IgD-negative memory B cell (primary cell): ENCODE data around the gene TAGLN. TPM values are rescaled to one million over a fixed set of nuclear protein-coding genes. Genes with fewer than 3 reads are reported as not detected.
"Not testable (repeated sequence)": the region's sequence is repeated elsewhere in the genome, so short reads cannot be mapped to it uniquely, and the experiment has no call there.

Source experiments
- H3K27ac Mint-ChIP-seq, 3 donors: one replicate each; pipeline ENCODE4 v1.8.0; 2020 to 2022; ENCODE audit warnings: mild to moderate bottlenecking in 3 of 3, mixed read lengths in 3 of 3, moderate library complexity in 1 of 3
- H3K27me3 Mint-ChIP-seq: one replicate; pipeline ENCODE4 v1.8.0; 2021; ENCODE audit warnings: mixed read lengths
- H3K36me3 Mint-ChIP-seq: one replicate; pipeline ENCODE4 v1.8.0; 2020; ENCODE audit warnings: mild to moderate bottlenecking, mixed read lengths
- H3K4me1 Mint-ChIP-seq, 3 donors: one replicate each; pipeline ENCODE4 v1.8.0; 2020 to 2022; ENCODE audit warnings: mixed read lengths in 3 of 3, mild to moderate bottlenecking in 1 of 3
- H3K4me3 Mint-ChIP-seq, 4 donors: one replicate each; pipeline ENCODE4 v1.8.0; 2020 to 2022; ENCODE audit warnings: mild to moderate bottlenecking in 4 of 4, mixed read lengths in 4 of 4, moderate library complexity in 3 of 4
- H3K9me3 Mint-ChIP-seq, 3 donors: one replicate each; pipeline ENCODE4 v1.8.0; 2020 to 2021; ENCODE audit warnings: mixed read lengths in 3 of 3, mild to moderate bottlenecking in 1 of 3
- polyA plus RNA-seq: library from polyadenylated mRNA; unstranded; fragments of 300-500 nt; fragmentation: Illumina TruSeq; gene quantifications from one replicate; pipeline ENCODE4 v1.2.3, GENCODE V29; 2021

TAGLN gene
- polyA plus RNA-seq, 1 donor from 2014 or later: 1.6 TPM

DNA sequence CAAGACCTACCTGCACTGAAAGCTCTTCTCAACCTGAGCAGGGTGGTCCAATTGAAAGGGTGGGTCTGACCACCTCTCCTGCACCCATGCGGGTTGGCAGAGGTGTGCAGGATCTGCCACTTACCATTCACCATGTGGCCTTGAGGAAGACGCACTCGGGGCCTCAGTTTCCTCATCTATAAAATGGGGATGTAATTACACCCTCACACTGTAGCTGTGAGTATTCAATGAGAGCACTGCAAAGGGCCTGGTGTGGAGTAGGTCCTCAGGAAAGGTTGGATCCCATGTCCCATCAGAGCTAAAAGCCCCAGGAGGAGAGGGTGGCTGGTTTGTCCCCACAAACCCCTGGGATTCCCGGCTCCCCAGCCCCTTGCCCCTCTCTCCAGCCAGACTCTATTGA lies 557 bp upstream of the TAGLN start:
- Mint-ChIP-seq H3K36me3 (peaks cover 6% of the 10 kb centered on the region), H3K9me3 (no peaks in the 10 kb centered on the region), H3K4me3 (no peak overlapping the region), H3K27ac (peak overlapping the region in 1 of 3 donors; percentile 86), H3K27me3 (no peaks in the 10 kb centered on the region), H3K4me1 (peaks cover 8 to 15% (median 12%) of the 10 kb centered on the region in 3 donors)

DNA sequence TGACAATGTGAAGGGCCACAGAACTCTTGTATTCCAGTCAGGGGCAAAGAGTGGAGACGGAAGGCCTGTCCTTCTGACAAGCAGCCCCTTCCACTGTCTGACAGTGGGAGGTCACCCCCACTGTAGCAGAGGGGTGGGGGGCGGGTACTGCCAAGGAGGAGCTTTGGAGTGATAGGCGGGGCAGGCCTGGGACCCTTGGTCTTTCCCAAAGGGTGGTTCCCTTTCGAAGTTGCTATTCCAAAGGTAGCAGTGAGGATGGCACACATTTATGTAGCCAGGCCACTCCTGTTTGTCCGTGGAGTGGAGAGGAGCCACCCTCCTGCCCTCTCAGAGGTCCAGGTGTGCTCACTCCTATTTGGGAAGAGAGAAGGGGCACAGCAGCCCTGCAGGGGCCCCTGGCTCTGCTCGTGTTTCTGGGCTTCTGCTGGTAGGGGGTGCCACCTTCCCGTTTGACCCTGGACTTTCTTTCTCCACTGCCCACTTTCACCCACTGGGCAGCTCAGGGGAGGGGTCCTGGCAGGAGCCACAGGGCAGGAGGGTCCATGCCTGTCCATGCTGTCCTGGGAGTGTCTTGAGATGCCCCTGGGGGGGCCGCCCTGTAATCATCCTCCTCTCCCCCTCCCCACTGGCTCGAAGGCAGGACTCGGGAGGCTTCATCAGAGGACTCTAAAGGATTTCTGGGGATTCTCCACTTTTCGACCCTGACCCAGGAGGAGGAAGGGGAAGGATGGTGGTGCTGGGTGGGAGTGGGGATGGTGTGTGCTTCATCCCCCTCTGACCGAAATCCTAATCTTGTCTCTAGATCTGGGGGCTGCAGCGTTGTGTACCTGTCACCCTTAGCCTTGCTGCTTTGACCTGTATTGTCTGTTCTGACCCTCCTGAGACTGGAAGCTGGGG lies 994 bp downstream of the TAGLN start:
- no peak overlapping the region for H3K4me3 Mint-ChIP-seq
- no peaks in the 10 kb centered on the region for H3K27me3 Mint-ChIP-seq
- H3K36me3 Mint-ChIP-seq: peaks cover 3% of the 10 kb centered on the region
- peak overlapping the region in 1 of 3 donors; percentile 25 for H3K27ac Mint-ChIP-seq
- H3K4me1 Mint-ChIP-seq: peaks cover 7 to 15% (median 12%) of the 10 kb centered on the region in 3 donors
- H3K9me3 Mint-ChIP-seq: no peaks in the 10 kb centered on the region

DNA sequence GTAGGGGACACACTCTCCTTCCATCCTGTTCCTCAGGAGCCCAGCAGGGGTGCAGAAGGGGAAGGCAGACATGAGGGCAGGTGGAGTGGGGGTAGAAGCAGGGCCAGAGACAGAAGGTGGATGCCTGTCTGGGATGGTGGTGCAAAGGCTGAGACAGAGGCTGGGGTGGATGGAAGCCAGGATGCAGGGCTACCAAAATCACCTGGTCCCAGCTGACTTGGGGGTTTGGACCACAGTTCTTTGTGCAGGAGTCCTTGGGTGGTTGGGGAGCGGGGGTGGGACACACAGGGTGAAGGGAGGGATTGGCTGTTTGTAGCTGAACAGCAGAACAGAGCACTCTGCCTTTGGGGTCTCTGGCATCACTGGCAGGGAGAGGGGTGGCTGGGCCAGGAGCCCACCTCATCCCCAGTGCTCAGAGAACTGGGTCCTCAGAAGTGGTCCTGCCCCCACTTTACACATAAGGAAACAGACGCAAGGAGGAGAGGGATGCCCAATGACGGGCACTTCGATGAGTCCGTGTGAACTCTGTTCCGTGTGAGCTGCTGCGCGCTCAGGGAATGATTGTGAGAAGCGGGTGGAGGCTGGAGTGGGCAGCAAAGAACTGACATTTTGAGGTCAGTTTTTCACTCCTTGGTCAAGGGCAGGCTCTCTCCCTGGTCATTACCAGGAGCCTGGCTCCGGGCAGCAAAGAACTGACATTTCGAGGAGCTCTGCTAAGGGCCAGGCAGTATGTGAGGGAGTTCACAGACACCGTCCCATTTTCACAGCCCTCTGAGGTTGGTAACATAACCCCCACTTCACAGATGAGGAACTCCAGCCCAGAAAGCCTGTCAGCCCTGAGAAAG lies 1.9 kb downstream of the TAGLN start:
- no peaks in the 10 kb centered on the region for H3K9me3 Mint-ChIP-seq
- H3K27ac Mint-ChIP-seq: peak overlapping the region in 2 of 3 donors; percentile 25 to 27
- no peaks in the 10 kb centered on the region for H3K27me3 Mint-ChIP-seq
- peaks cover 2% of the 10 kb centered on the region for H3K36me3 Mint-ChIP-seq
- peaks cover 8 to 15% (median 10%) of the 10 kb centered on the region in 3 donors for H3K4me1 Mint-ChIP-seq
- peak overlapping the region in 1 of 4 donors; percentile 5 for H3K4me3 Mint-ChIP-seq

DNA sequence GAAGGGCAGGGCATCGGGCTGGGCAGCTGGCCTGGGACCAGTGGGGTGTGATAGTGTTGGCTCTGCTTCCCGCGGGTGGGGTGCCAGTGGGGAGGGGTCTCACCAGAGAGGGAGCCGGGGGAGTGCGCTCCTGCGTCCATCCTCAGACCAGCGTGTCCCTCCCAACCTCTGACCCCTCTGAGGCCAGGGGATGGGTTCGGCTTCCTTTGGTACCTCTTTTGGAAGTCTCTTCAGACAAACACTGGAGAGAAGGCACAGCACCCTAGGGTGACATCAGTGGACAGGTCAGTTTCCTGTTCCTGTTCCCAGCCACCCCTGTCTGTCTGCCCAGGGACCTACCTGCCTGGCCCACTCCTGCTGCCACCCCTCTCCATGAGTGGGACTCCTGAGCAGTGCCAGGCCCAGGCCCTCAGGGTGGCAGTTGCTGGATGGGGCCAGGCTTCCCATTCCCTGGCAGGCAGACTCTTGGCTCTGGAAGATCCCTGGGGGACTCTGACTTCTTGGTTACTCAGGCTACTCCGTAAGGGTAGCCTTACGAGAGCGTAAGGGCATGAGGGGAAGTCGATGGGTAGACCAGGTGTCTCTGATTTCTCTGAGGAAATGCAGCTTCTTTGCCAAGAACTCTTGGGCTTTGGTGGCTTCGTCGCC lies 2.6 kb downstream of the TAGLN start:
- Mint-ChIP-seq H3K27ac (peak overlapping the region; percentile 46 to 76 (median 74)), H3K9me3 (no peaks in the 10 kb centered on the region), H3K36me3 (no peaks in the 10 kb centered on the region), H3K4me1 (peaks cover 8 to 15% (median 10%) of the 10 kb centered on the region in 3 donors), H3K4me3 (no peak overlapping the region), H3K27me3 (no peaks in the 10 kb centered on the region)

DNA sequence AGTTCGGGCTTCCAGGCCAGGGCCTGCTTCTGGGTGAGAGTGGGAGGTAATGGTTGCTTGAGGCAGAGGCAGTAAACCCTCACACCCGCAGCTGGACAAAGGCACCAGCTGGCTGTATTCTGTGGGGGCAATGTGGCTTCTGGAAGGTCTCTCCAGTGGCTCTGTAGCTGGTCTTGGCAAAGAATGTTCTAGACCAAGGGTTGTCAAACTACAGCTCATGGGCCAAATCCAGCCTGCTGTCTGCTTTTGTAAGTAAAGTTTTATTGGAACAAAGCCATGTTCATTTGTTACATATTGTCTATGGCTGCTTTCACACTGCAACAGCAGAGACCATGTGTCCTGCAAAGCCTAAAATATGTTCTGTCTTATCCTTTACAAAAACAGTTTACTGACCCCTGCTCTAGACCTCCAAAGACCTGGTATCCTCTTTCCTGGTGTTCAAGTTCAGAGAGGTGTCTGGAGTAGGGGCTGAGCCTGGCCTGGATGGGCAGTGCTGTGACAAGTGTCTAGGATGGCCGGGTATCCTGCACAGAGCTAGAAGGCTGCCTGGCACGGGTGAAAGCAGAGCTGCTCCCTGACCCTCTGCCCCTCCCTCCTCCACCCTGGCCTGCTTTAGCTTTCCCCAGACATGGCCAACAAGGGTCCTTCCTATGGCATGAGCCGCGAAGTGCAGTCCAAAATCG lies 3.4 kb downstream of the TAGLN start:
- Mint-ChIP-seq H3K4me3 (no peak overlapping the region), H3K36me3 (no peaks in the 10 kb centered on the region), H3K27me3 (no peaks in the 10 kb centered on the region), H3K9me3 (no peaks in the 10 kb centered on the region), H3K4me1 (peaks cover 6 to 11% (median 10%) of the 10 kb centered on the region in 3 donors), H3K27ac (peak overlapping the region; percentile 46 to 76 (median 74))

DNA sequence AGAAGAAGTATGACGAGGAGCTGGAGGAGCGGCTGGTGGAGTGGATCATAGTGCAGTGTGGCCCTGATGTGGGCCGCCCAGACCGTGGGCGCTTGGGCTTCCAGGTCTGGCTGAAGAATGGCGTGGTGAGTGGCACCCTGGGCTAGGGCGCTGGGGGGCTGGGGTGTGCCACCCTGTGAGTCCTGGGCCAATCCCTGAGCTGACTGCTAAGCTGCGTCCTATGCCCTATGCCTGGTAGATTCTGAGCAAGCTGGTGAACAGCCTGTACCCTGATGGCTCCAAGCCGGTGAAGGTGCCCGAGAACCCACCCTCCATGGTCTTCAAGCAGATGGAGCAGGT lies 3.9 kb downstream of the TAGLN start:
- Mint-ChIP-seq H3K9me3 (no peaks in the 10 kb centered on the region), H3K27ac (peak overlapping the region in 2 of 3 donors; percentile 13 to 74), H3K27me3 (no peaks in the 10 kb centered on the region), H3K36me3 (no peaks in the 10 kb centered on the region), H3K4me1 (peaks cover 4 to 10% (median 6%) of the 10 kb centered on the region in 3 donors), H3K4me3 (no peak overlapping the region)

DNA sequence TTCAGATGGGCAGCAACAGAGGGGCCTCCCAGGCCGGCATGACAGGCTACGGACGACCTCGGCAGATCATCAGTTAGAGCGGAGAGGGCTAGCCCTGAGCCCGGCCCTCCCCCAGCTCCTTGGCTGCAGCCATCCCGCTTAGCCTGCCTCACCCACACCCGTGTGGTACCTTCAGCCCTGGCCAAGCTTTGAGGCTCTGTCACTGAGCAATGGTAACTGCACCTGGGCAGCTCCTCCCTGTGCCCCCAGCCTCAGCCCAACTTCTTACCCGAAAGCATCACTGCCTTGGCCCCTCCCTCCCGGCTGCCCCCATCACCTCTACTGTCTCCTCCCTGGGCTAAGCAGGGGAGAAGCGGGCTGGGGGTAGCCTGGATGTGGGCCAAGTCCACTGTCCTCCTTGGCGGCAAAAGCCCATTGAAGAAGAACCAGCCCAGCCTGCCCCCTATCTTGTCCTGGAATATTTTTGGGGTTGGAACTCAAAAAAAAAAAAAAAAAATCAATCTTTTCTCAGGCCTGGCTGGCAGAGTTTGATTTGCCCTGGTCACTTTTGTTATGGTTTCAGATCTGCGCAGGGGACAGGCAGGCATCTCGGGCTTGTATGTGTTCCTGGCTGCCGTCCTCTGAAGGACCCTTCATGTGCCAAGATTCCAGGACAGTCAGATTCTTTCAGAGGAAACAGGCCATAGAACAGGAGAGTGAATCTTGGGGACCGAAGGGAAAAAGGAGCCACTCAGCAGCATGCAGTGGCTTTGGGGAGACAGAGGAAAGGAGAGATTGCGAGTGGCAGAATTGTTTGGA lies 5.3 kb downstream of the TAGLN start:
- Mint-ChIP-seq H3K9me3 (no peaks in the 10 kb centered on the region), H3K4me1 (peaks cover 0 to 7% (median 4%) of the 10 kb centered on the region in 3 donors), H3K27ac (peak overlapping the region; percentile 47 to 69 (median 52)), H3K27me3 (no peaks in the 10 kb centered on the region), H3K4me3 (peak overlapping the region in 1 of 4 donors; percentile 57), H3K36me3 (no peaks in the 10 kb centered on the region)

DNA sequence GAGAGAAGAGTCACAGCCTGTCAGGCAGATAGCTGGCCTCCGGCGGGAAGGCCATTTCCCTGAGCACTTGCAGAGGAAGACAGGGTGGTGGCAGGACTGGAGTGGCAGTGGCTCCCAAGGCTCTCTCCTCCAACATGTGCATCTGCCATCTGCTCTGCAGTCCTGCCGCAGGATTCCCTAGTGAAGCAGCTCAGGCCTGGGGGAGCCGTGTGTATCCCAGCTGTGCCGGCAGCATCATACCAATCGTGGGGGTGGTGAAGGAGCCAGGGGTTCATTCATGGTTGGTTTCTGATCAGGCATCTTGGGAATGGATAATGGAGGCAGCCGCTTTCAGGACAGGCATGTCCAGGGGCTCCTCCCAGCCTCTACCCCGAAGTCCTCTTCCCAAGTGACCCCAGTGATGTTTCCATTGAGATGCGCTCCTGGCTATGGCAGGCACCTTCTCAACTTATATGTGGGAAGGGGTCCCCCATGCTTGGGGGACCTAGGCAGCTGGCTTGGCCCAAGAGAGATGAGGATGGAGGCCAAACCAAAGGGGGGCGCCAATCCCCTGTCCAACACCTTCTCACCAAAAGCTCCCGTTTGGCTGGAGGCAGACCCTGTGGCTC lies 6.1 kb downstream of the TAGLN start:
- Mint-ChIP-seq H3K36me3 (no peaks in the 10 kb centered on the region), H3K27ac (peak overlapping the region in 2 of 3 donors; percentile 47 to 69), H3K4me3 (no peak overlapping the region), H3K9me3 (no peaks in the 10 kb centered on the region), H3K4me1 (peaks cover 0 to 7% (median 4%) of the 10 kb centered on the region in 3 donors), H3K27me3 (no peaks in the 10 kb centered on the region)

DNA sequence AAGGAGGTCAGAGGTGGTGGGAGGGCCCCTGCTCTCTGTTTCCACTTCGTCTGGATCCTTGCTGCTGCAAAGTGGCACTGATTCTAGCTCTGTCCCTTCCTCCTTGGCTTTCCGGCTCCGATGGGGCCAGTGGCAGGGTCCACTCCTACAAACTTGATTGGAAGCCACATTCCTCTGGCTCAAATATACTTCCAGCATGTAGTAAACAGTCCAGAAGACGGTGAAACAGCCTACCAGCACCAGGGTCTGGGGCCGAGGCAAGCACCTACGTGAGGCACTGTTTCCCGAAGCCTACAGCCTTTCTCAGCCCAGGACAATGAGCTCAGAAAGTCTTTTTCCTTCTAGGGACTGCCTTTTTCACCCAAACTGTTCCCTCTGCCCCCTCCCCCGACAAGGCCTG lies 6.9 kb downstream of the TAGLN start:
- not testable (repeated sequence) for H3K27me3 Mint-ChIP-seq, H3K4me1 Mint-ChIP-seq, H3K9me3 Mint-ChIP-seq, H3K4me3 Mint-ChIP-seq, H3K36me3 Mint-ChIP-seq
- H3K27ac Mint-ChIP-seq: peak overlapping the region in 1 of 3 donors; percentile 50

DNA sequence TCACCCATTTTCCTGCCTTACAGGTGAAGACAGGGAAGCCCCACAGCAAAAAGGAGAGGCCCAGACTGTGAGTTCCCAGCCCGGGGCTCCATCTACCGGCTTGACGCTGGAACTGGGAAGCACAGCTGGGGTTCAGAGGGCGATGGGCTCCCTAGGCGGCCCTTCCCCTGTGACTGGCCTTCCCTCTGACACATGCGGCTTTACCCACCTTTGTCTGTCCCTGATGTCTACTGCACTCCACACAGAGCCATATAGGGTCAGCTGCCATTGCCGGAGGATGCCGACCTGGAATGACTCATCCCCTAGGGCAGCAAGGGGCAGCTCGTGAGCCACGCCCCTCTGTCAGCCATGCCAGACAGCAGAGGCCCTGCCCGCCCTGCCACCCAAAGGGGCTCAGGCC lies 7.7 kb downstream of the TAGLN start:
- H3K4me1 Mint-ChIP-seq, H3K36me3 Mint-ChIP-seq, H3K4me3 Mint-ChIP-seq, H3K9me3 Mint-ChIP-seq, H3K27me3 Mint-ChIP-seq, H3K27ac Mint-ChIP-seq: not testable (repeated sequence)

DNA sequence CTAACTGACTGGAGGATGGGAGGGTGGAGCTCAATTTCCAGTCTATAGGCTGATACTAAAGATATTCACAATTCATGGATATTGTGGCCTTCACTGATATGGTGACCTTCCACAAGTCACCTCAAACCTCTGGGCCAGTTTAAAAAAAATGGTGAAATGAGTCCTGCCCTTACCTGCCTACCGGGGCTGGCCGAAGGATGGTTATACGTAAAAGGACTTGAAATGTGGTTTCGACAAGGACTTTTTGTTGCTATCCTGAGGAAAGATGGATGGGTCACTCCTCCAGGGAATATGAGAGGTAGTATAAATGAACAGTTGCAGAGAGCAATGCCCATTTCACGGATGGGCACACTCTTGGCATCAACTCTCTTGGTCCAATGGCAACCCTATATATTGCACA lies 8.3 kb downstream of the TAGLN start:
- H3K9me3 Mint-ChIP-seq, H3K27ac Mint-ChIP-seq, H3K36me3 Mint-ChIP-seq, H3K27me3 Mint-ChIP-seq, H3K4me3 Mint-ChIP-seq, H3K4me1 Mint-ChIP-seq: not testable (repeated sequence)

DNA sequence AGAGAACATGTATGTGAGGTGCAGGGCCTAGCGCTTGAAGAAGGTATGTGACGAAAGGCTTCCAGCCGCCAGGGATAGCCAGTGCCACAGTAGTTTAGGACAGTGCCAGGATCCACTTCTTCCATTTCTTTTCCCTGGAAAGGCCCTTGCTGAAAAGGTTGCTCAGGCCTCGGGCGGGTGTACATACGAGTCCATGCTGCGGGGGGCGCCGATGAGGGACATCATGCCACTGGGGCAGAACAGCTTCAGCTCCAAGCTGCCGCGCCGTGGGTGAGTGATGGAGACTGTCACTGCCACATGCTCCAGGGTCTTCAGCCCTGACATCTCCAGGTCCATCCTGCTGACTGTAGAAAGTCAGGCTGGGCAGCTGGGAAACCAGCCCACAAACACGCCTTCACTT lies 9.5 kb downstream of the TAGLN start:
- not testable (repeated sequence) for H3K4me1 Mint-ChIP-seq, H3K9me3 Mint-ChIP-seq, H3K4me3 Mint-ChIP-seq, H3K27ac Mint-ChIP-seq, H3K36me3 Mint-ChIP-seq, H3K27me3 Mint-ChIP-seq

DNA sequence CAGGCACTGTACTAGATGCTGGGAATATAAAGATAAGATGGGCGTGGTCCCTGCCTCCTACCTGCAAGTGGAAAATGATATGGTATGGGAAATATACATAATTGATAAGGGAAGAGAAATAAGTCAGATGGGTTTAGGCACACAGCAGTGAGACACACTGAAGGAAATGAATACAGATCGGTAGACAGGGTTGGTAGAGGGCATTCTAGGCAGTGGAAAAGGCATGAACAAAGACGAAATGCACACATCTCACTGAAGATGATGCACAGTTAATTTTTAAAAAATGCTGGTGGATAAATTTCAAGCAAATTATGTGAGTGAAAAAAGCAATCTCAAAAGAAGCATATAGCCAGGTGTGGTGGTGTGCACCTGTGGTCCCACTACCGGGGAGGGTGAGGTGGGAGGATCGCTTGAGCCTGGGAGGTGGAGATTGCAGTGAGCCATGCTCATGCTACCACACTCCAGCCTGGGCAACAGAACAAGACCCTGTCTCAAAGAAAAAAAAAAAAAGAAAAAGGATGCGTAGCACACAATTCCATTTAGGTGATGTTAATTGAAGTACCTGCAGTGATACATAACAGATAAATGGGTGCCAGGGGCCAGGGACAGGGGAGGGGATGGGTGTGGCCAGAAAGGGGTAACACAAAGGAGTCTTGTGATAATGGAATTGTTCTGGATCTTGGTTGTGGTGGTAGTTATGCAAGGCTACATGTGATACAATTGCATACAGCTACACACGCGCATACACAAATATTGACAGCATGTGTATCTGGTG lies 10.4 kb downstream of the TAGLN start:
- H3K27me3 Mint-ChIP-seq, H3K4me3 Mint-ChIP-seq, H3K4me1 Mint-ChIP-seq, H3K36me3 Mint-ChIP-seq, H3K9me3 Mint-ChIP-seq: not testable (repeated sequence)
- peak overlapping the region in 2 of 3 donors; percentile 14 to 38 for H3K27ac Mint-ChIP-seq
